ENCODE measurements around the gene MLH3. TPM values are rescaled to one million over a fixed set of nuclear protein-coding genes. Genes with fewer than 3 reads are reported as not detected.

MLH3 gene
- total RNA-seq, 1 donor from 2014 or later, result 44.2 TPM

GRCh38 chr14:74985028-74985310, 66.3 kb downstream of the MLH3 start:
- no peak for DNase-seq (ENCODE audit: low spot score)

GRCh38 chr14:74984236-74985027, 66.8 kb downstream of the MLH3 start:
- DNase-seq (ENCODE audit: low spot score), result peak; percentile 39

- no peak for DNase-seq (ENCODE audit: low spot score)
Observed at GRCh38 chr14:74983343-74983742, 67.9 kb downstream of the MLH3 start.

GRCh38 chr14:74982661-74983060, 68.6 kb downstream of the MLH3 start:
- DNase-seq (ENCODE audit: low spot score), result no peak

- no peak for DNase-seq (ENCODE audit: low spot score)
Observed at GRCh38 chr14:74981833-74982232, 69.4 kb downstream of the MLH3 start.

GRCh38 chr14:74981462-74981782, 69.8 kb downstream of the MLH3 start:
- no peak for DNase-seq (ENCODE audit: low spot score)

- DNase-seq (ENCODE audit: low spot score), result no peak
Observed at GRCh38 chr14:74980731-74981461, 70.4 kb downstream of the MLH3 start.

- no peak for DNase-seq (ENCODE audit: low spot score)
Observed at GRCh38 chr14:74980398-74980730, 70.9 kb downstream of the MLH3 start.

GRCh38 chr14:74979442-74980397, 71.5 kb downstream of the MLH3 start:
- peak; percentile 43 for DNase-seq (ENCODE audit: low spot score)

GRCh38 chr14:74979029-74979428, 72.2 kb downstream of the MLH3 start:
- DNase-seq (ENCODE audit: low spot score), result peak; percentile 19

GRCh38 chr14:74978416-74978947, 72.8 kb downstream of the MLH3 start:
- DNase-seq (ENCODE audit: low spot score), result peak; percentile 39

- peak; percentile 28 for DNase-seq (ENCODE audit: low spot score)
Observed at GRCh38 chr14:74977901-74978385, 73.3 kb downstream of the MLH3 start.

GRCh38 chr14:74977164-74977900, 73.9 kb downstream of the MLH3 start:
- peak; percentile 34 for DNase-seq (ENCODE audit: low spot score)

- peak; percentile 32 for DNase-seq (ENCODE audit: low spot score)
Observed at GRCh38 chr14:74976264-74977113, 74.8 kb downstream of the MLH3 start.

GRCh38 chr14:74975059-74975810, 76.0 kb downstream of the MLH3 start:
- DNase-seq (ENCODE audit: low spot score), result no peak

- DNase-seq (ENCODE audit: low spot score), result no peak
Observed at GRCh38 chr14:74974364-74975058, 76.8 kb downstream of the MLH3 start.

GRCh38 chr14:74973905-74974363, 77.3 kb downstream of the MLH3 start:
- DNase-seq (ENCODE audit: low spot score), result no peak

- DNase-seq (ENCODE audit: low spot score), result peak; percentile 70
Observed at GRCh38 chr14:74973003-74973653, 78.1 kb downstream of the MLH3 start.
